ENCODE measurements around the gene OR4D9. TPM values are rescaled to one million over a fixed set of nuclear protein-coding genes. Genes with fewer than 3 reads are reported as not detected.

The OR4D9 gene
- total and polyA plus RNA-seq, 2 experiments from 2014 or later, result not detected

GRCh38 chr11:59558270-59558643, 46.9 kb downstream of the OR4D9 start:
- Histone ChIP-seq H4K20me1 (replicated peaks; ENCODE audit: insufficient read depth) (no peaks in the 10 kb centered on the region), H3K36me3 (ENCODE audit: insufficient read depth) (no peaks in the 10 kb centered on the region), H3K27ac (ENCODE audit: low read depth) (no peak overlapping the region), H3K79me2 (replicated peaks; ENCODE audit: insufficient read depth) (no peaks in the 10 kb centered on the region), H3K4me3 (peak overlapping the region; percentile 82), H3K4me1 (ENCODE audit: insufficient read depth) (peaks cover 9% of the 10 kb centered on the region), H3K9me2 (ENCODE audit: insufficient read depth) (no peaks in the 10 kb centered on the region), H3K27me3 (ENCODE audit: insufficient read depth) (no peaks in the 10 kb centered on the region), H2AFZ (peak overlapping the region; percentile 76), H3F3A (replicated peaks; ENCODE audit: low read depth) (peaks cover 7% of the 10 kb centered on the region; the same call in 1 of the 2 replicates), H3K4me2 (peak overlapping the region; percentile 84)
- peaks cover 12% of the 10 kb centered on the region; the same call in 2 of the 3 replicates for H3K9me3 Mint-ChIP-seq
- peak overlapping the region; percentile 85; the same call in 1 of the 2 replicates for H3K27ac Mint-ChIP-seq
- peaks cover 3% of the 10 kb centered on the region; the same call in 2 of the 3 replicates for H3K36me3 Mint-ChIP-seq (ENCODE audit: low read depth)
- H3K4me1 Mint-ChIP-seq, result peaks cover 11% of the 10 kb centered on the region; the same call in 2 of the 3 replicates
- H3K4me3 Mint-ChIP-seq, result peak overlapping the region; percentile 88
- TF ChIP-seq EZH2 (IDR thresholded peaks at IDR 0.05; ENCODE audit: low read depth, unreplicated experiment) (no peak), CTCF (conservative IDR thresholded peaks at IDR 0.05; ENCODE audit: low read depth in 2 of 2) (no peak), ZNF114 (CRISPR knock-in tag; IDR thresholded peaks at IDR 0.05) (no peak), EZH2phosphoT487 (IDR thresholded peaks at IDR 0.05; ENCODE audit: unreplicated experiment) (no peak), ZNF331 (CRISPR knock-in tag; IDR thresholded peaks at IDR 0.05; ENCODE audit: low read depth) (no peak), JUNB (IDR thresholded peaks at IDR 0.05; ENCODE audit: unreplicated experiment) (no peak), STAT1 (IDR thresholded peaks at IDR 0.05; ENCODE audit: unreplicated experiment) (no peak), ZNF462 (CRISPR knock-in tag; IDR thresholded peaks at IDR 0.05) (no peak), CREB1 (CRISPR knock-in tag; IDR thresholded peaks at IDR 0.05; ENCODE audit: low read depth) (no peak), NANOG (IDR thresholded peaks at IDR 0.05; ENCODE audit: borderline replicate concordance) (no peak), ETS1 (IDR thresholded peaks at IDR 0.05) (no peak), POLR2AphosphoS5 (IDR thresholded peaks at IDR 0.05; ENCODE audit: low read depth) (no peak)
- TF ChIP-seq, protein P1, sequence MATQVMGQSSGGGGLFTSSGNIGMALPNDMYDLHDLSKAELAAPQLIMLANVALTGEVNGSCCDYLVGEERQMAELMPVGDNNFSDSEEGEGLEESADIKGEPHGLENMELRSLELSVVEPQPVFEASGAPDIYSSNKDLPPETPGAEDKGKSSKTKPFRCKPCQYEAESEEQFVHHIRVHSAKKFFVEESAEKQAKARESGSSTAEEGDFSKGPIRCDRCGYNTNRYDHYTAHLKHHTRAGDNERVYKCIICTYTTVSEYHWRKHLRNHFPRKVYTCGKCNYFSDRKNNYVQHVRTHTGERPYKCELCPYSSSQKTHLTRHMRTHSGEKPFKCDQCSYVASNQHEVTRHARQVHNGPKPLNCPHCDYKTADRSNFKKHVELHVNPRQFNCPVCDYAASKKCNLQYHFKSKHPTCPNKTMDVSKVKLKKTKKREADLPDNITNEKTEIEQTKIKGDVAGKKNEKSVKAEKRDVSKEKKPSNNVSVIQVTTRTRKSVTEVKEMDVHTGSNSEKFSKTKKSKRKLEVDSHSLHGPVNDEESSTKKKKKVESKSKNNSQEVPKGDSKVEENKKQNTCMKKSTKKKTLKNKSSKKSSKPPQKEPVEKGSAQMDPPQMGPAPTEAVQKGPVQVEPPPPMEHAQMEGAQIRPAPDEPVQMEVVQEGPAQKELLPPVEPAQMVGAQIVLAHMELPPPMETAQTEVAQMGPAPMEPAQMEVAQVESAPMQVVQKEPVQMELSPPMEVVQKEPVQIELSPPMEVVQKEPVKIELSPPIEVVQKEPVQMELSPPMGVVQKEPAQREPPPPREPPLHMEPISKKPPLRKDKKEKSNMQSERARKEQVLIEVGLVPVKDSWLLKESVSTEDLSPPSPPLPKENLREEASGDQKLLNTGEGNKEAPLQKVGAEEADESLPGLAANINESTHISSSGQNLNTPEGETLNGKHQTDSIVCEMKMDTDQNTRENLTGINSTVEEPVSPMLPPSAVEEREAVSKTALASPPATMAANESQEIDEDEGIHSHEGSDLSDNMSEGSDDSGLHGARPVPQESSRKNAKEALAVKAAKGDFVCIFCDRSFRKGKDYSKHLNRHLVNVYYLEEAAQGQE (IDR thresholded peaks at IDR 0.05; ENCODE audit: unreplicated experiment), result no peak
- ATAC-seq (no peak), DNase-seq (ENCODE audit: low spot score) (no peak)
- peaks cover 49% of the 10 kb centered on the region for H3K27me3 Mint-ChIP-seq (ENCODE audit: insufficient read depth, low read depth, poor library complexity)

Measured in GM23338 (cell line).